AG20443 (cell line): ENCODE measurements around the gene RCAN3.
"Not testable (repeated sequence)": the region's sequence is repeated elsewhere in the genome, so short reads cannot be mapped to it uniquely, and the experiment has no call there.

Experiments
- DNase-seq: peaks from one replicate; pipeline ENCODE4 v3.0.0; 2012; ENCODE audit warnings: low spot score, mixed read lengths

The RCAN3 gene

DNA sequence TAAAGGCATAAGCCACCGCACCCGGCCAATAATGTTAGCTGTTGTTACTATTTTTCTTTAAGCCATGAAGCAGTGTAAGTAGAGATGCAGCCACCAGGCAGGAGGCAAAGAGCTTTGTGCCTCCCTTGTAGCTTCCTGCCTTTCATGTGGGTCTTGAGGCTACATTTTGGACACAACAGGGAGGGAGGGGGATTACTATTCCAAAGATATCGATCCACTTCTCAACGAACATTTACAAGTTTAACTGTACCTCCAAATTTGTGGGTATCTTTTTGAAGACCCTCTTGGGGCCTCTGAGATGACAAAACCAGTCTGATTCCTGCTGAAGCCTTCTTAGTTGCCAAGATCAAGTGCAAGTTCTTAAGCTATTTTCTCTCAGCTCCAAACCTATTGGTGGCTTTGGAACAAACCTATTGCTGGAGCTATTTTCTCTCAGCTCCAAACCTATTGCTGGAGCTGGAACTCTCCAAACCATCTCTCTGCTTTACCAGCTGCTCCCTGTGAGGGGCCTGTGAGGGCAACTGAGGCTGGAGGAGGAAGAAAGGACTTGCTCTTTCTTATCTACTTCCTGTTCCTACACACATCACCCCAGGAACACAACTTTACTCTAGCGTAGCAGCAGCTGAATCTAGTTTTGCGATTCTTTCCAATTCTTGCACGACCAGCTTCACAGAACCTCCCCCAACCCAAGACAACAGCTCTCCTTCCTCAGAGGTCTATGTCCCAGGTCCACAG, 16.1 kb upstream of the RCAN3 start:
- DNase-seq: no peak

- DNase-seq: no peak
These were observed 15.2 kb upstream of the RCAN3 start for GRCh38 chr1:24487455-24487854.

DNA sequence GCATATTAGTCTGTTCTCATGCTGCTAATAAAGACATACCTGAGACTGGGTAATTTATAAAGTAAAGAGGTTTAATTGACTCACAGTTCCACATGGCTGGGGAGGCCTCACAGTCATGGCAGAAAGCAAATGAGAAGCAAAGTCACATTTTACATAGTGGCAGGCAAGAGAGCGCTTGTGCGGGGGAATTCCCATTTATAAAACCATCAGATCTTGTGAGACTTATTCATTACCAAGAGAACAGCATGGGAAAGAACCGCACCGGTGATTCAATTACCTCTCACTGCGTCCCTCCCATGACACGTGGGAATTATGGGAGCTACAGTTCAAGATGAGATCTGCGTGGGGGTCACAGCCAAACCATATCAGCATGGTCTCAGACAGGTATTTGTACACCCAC, 14.5 kb upstream of the RCAN3 start:
- not testable (repeated sequence) for DNase-seq

DNA sequence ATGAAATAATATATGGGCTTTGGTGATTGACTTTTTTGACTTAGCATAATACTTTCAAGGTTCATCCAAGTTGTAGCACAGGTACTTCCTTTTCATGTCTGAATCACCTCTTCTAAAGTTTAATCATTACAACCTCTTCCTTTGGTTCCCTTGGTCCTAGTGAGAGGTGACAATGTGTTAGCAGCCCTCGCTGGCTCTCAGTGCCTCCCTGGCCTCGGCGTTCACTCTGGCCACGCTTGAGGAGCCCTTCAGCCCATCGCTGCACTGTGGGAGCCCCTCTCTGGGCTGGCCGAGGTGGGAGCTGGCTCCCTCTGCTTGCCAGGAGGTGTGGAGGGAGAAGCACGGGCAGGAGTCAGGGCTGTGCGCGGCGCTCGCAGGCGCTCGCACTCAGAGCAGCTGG, 13.0 kb upstream of the RCAN3 start:
- no peak for DNase-seq

DNA sequence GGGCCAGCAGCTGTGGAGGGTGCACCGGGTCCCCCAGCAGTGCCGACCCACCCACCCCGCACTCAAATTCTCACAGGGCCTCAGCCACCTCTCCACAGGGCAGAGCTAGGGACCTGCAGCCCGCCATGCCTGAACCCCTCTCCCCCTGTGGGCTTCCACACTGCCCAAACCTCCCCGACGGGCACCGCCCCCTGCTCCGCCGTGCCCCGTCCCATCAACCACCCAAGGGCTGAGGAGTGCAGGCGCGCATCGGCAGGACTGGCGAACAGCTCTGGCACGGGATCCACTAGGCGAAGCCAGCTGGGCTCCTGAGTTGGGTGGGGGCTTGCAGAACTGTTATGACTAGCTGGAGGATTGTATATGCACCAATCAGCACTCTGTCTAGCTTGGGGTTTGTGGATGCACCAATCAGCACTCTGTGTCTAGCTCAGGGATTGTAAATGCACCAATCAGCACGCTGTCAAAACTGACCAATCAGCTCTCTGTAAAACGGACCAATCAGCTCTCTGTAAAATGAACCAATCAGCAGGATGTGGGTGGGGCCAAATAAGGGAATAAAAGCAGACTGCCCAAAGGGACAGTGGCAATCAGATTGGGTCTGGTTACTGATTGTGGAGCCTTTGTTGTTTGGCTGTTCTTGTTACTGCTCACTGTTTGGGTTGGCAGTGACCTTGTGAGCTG, 12.4 kb upstream of the RCAN3 start:
- no peak for DNase-seq

GRCh38 chr1:24491577-24492360, 10.9 kb upstream of the RCAN3 start:
- peak; percentile 43 for DNase-seq

DNA sequence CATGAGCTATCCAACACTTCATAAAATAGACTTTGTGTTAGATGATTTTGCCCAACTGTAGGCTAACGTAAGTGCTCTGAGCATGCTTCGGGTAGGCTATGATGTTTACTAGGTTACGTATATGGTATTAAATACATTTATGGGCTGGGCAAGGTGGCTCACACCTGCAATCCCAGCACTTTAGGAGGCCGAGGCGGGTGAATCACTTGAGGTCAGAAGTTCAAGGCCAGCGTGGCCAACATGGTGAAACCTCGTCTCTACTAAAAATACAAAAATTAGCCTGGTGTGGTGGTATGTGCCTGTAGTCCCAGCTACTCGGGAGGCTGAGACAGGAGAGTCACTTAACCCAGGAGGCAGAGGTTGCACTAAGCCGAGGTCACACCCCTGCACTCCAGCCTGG, 9.7 kb upstream of the RCAN3 start:
- not testable (repeated sequence) for DNase-seq

DNA sequence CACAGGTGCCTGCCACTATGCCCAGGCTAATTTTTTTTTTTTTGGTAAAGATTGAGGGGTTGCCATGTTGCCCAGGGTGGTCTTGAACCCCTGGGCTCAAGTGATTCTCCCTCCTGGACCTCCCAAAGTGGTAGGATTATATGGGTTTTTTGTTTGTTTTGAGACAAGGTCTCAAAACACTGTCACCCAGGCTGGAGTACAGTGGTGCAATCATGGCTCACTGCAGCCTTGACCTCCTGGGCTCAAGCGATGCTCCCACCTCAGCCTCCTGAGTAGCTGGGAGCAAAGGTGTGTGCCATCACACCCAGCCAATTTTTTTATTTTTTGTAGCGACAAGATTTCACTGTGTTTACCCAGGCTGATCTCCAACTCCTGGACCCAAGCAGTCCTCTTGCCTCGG, 8.9 kb upstream of the RCAN3 start:
- no peak for DNase-seq

- no peak for DNase-seq
These were observed 4.0 kb upstream of the RCAN3 start for GRCh38 chr1:24498589-24498988.

DNA sequence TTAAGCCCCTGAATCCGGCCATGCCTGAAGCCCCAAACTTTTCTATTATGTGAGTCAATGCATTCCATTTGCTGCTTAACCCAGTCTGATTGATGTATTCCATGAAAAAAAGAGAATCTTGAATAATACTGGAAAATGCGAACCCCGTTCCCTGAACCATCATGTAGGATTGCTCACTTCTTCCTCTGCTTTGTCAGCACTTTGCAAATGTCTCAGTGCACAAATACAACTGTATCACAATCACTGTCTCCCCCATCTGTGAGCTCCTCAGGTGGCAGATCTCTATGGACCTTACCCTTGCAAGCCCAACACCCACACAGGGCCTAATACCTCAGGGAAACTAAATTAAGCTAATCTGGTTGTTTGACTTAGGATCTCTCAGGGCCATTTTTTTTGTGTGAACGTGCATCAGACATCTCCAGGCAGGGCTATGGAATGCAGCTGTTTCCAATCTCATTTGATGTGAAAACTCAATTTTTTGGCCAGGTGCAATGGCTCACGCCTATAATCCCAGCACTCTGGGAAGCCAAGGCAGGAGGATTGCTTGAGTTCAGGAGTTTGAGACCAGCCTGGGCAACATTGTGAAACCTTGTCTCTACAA, 2.1 kb upstream of the RCAN3 start:
- no peak for DNase-seq

GRCh38 chr1:24501371-24502064, 1.1 kb upstream of the RCAN3 start:
- peak; percentile 52 for DNase-seq

DNA sequence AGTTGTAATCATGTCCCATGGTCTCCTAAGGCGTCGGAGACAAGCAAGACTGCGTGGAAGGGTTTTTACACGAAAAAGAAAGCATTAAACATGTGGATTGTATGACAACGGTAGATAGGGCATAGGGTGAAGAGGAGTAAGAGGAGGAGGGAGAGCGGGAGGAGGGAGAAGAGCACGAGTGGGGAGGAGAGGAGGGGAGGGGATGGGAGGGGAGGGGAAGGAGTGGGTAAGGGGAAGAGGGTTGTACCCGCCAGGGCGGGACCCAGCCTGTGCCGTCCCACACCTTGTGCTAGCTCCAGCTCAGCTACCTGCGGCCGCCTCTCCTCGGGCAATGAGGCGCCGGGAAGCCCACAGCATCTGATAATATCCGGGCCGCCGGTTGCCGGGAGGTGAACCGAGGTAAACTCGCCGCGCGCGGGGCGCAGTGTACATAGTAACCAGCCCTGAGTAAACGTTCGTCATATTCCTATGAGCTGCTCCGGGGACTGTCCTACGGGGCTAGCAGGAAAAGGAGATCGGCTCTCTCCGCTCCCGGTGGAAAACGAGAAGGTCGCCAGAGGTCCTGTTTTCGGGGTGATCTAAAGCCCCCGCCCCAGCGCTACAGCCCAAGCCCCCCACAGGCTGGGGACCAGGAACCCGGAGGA, 449 bp upstream of the RCAN3 start:
- peak; percentile 79 for DNase-seq

GRCh38 chr1:24503059-24503751, 569 bp downstream of the RCAN3 start:
- DNase-seq: no peak

GRCh38 chr1:24503870-24504523, 1.4 kb downstream of the RCAN3 start:
- no peak for DNase-seq

- no peak for DNase-seq
These were observed 1.9 kb downstream of the RCAN3 start for GRCh38 chr1:24504560-24504959.

DNA sequence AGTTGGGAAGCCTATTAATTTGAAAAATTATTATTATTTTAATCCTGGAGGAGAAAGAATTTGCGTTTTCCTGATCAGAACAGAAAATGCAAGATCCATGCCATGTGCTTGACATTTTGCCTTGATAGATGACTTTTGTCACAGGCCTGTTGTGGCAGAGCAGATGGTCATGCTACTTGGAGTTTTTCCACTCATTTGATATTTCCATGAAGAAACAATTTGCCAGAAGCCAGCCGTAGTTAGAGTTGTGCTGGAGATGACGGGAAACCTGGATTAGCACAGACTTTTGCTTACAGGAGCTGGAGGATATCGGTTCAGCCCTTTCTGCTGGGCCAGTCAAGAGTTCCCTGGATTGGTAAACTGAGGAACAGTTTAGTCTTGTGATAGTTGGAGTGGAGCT, 3.2 kb downstream of the RCAN3 start:
- DNase-seq: no peak

- no peak for DNase-seq
These were observed 4.2 kb downstream of the RCAN3 start for GRCh38 chr1:24506691-24507381.

DNA sequence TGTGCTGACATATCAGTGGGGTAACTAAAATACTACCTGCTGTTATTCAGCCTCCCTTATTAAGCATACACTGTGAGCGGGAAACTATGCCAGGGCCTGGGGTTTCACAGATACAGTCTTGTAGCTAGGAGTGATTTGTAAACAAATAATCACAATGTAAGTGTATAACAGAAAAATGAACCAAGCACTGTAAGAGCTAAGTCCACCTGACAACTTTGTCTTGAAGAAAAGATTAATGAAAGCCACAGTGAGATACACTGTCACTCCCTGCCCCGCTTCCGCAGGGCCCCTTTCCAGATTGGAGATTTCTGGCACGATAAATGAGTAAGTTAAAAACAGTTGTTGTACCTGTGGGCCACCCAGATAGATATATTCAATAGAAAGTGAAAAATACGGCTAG, 4.8 kb downstream of the RCAN3 start:
- no peak for DNase-seq

DNA sequence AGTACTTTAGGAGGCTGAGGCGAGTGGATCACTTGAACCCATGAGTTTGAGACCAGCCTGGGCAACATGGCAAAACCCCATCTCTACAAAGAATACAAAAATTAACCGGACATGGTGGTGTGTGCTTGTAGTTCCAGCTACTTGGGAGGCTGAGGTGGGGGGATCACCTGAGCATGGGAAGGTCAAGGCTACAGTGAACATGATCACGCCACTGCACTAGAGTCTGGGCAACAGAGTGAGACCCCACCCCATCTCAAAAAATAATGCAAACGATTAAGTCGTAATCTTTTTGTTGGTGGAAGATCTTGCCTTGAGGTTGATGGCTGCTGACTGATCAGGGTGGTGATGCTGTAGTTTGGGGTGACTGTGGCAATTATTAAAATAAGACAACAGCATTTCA, 6.3 kb downstream of the RCAN3 start:
- no peak for DNase-seq

DNA sequence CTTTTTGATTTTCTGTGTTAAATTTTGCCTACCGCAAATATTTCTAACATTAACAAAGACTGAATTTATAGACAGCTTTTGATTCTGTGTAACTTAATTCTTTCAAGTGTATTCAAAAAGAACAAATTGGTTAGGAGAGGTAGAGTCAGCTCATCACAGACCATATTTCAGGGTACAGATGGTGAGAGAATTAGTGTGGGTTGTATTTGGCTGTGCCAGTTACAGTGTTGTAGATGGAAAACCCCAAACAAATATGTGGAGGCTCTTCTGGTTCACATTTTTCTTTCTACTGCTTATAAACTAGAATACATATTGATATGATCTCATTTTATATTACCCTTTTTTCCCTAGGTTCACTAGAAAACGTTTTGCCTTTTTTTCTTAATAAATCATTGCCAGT, 11.1 kb downstream of the RCAN3 start:
- DNase-seq: no peak
